Measurements from ENCODE around the gene POU2F3. TPM values are rescaled to one million over a fixed set of nuclear protein-coding genes. Genes with fewer than 3 reads are reported as not detected.
"Not testable (repeated sequence)": the region's sequence is repeated elsewhere in the genome, so short reads cannot be mapped to it uniquely, and the experiment has no call there.

The POU2F3 gene
- total RNA-seq, 1 donor from 2014 or later = not detected

GRCh38 chr11:120259988-120260565 is 20.1 kb downstream of the POU2F3 start:
- Mint-ChIP-seq H3K4me3 (no peak overlapping the region), H3K27me3 (peaks cover 72% of the 10 kb centered on the region), H3K27ac (no peak overlapping the region), H3K36me3 (ENCODE audit: low read depth) (no peaks in the 10 kb centered on the region), H3K4me1 (peaks cover 3% of the 10 kb centered on the region), H3K9me3 (no peaks in the 10 kb centered on the region)
- intact Hi-C loops (cut with micrococcal nuclease) = no loop called here
- DNase-seq = no peak

GRCh38 chr11:120260616-120261015 is 20.7 kb downstream of the POU2F3 start:
- no peaks in the 10 kb centered on the region for H3K9me3 Mint-ChIP-seq
- H3K36me3 Mint-ChIP-seq (ENCODE audit: low read depth) = no peaks in the 10 kb centered on the region
- no peaks in the 10 kb centered on the region for H3K4me1 Mint-ChIP-seq
- H3K27ac Mint-ChIP-seq = no peak overlapping the region
- no peak overlapping the region for H3K4me3 Mint-ChIP-seq
- no peak for DNase-seq
- H3K27me3 Mint-ChIP-seq = peaks cover 70% of the 10 kb centered on the region
- intact Hi-C loops (cut with micrococcal nuclease) = no loop called here

GRCh38 chr11:120261321-120261720 is 21.4 kb downstream of the POU2F3 start:
- Mint-ChIP-seq H3K9me3 (no peaks in the 10 kb centered on the region), H3K4me1 (no peaks in the 10 kb centered on the region), H3K4me3 (no peak overlapping the region), H3K27ac (no peak overlapping the region), H3K27me3 (peaks cover 70% of the 10 kb centered on the region), H3K36me3 (ENCODE audit: low read depth) (no peaks in the 10 kb centered on the region)
- no peak for DNase-seq
- intact Hi-C loops (cut with micrococcal nuclease) = no loop called here

GRCh38 chr11:120261931-120262330 is 22.0 kb downstream of the POU2F3 start:
- no peak overlapping the region for H3K4me3 Mint-ChIP-seq
- no peak overlapping the region for H3K27ac Mint-ChIP-seq
- intact Hi-C loops (cut with micrococcal nuclease) = no loop called here
- peaks cover 70% of the 10 kb centered on the region for H3K27me3 Mint-ChIP-seq
- no peak for DNase-seq
- no peaks in the 10 kb centered on the region for H3K36me3 Mint-ChIP-seq (ENCODE audit: low read depth)
- H3K4me1 Mint-ChIP-seq = no peaks in the 10 kb centered on the region
- no peaks in the 10 kb centered on the region for H3K9me3 Mint-ChIP-seq

GRCh38 chr11:120267319-120267718 is 27.4 kb downstream of the POU2F3 start:
- H3K9me3 Mint-ChIP-seq = no peaks in the 10 kb centered on the region
- intact Hi-C loops (cut with micrococcal nuclease) = no loop called here
- no peaks in the 10 kb centered on the region for H3K4me1 Mint-ChIP-seq
- peaks cover 46% of the 10 kb centered on the region for H3K27me3 Mint-ChIP-seq
- no peak overlapping the region for H3K27ac Mint-ChIP-seq
- DNase-seq = no peak
- no peaks in the 10 kb centered on the region for H3K36me3 Mint-ChIP-seq (ENCODE audit: low read depth)
- H3K4me3 Mint-ChIP-seq = no peak overlapping the region

GRCh38 chr11:120268686-120269085 is 28.7 kb downstream of the POU2F3 start:
- H3K27ac Mint-ChIP-seq = no peak overlapping the region
- H3K9me3 Mint-ChIP-seq = no peaks in the 10 kb centered on the region
- H3K4me1 Mint-ChIP-seq = peaks cover 3% of the 10 kb centered on the region
- H3K27me3 Mint-ChIP-seq = peaks cover 45% of the 10 kb centered on the region
- H3K4me3 Mint-ChIP-seq = no peak overlapping the region
- intact Hi-C loops (cut with micrococcal nuclease) = no loop called here
- DNase-seq = no peak
- no peaks in the 10 kb centered on the region for H3K36me3 Mint-ChIP-seq (ENCODE audit: low read depth)

- DNase-seq = no peak
- H3K4me3 Mint-ChIP-seq = no peak overlapping the region
- H3K27ac Mint-ChIP-seq = no peak overlapping the region
- no peaks in the 10 kb centered on the region for H3K9me3 Mint-ChIP-seq
- H3K4me1 Mint-ChIP-seq = peaks cover 3% of the 10 kb centered on the region
- H3K36me3 Mint-ChIP-seq (ENCODE audit: low read depth) = no peaks in the 10 kb centered on the region
- H3K27me3 Mint-ChIP-seq = peaks cover 45% of the 10 kb centered on the region
- intact Hi-C loops (cut with micrococcal nuclease) = no loop called here
These were observed 30.4 kb downstream of the POU2F3 start for GRCh38 chr11:120270386-120270785.

GRCh38 chr11:120271672-120272071 is 31.7 kb downstream of the POU2F3 start:
- intact Hi-C loops (cut with micrococcal nuclease) = no loop called here
- no peaks in the 10 kb centered on the region for H3K9me3 Mint-ChIP-seq
- H3K27me3 Mint-ChIP-seq = peaks cover 40% of the 10 kb centered on the region

GRCh38 chr11:120272303-120272702 is 32.4 kb downstream of the POU2F3 start:
- Mint-ChIP-seq H3K36me3 (ENCODE audit: low read depth) (no peaks in the 10 kb centered on the region), H3K9me3 (no peaks in the 10 kb centered on the region), H3K27ac (no peak overlapping the region), H3K4me3 (no peak overlapping the region), H3K4me1 (peaks cover 3% of the 10 kb centered on the region), H3K27me3 (peaks cover 35% of the 10 kb centered on the region)
- intact Hi-C loops (cut with micrococcal nuclease) = no loop called here
- no peak for DNase-seq

More at GRCh38 chr11:120271672-120272071, 31.7 kb downstream of the POU2F3 start:
- Mint-ChIP-seq H3K4me3 (no peak overlapping the region), H3K4me1 (peaks cover 3% of the 10 kb centered on the region), H3K36me3 (ENCODE audit: low read depth) (no peaks in the 10 kb centered on the region), H3K27ac (no peak overlapping the region)
- DNase-seq = no peak

GRCh38 chr11:120273432-120273831 is 33.5 kb downstream of the POU2F3 start:
- H3K4me1 Mint-ChIP-seq = peaks cover 3% of the 10 kb centered on the region
- DNase-seq = no peak
- no peaks in the 10 kb centered on the region for H3K36me3 Mint-ChIP-seq (ENCODE audit: low read depth)
- H3K27me3 Mint-ChIP-seq = peaks cover 37% of the 10 kb centered on the region
- H3K27ac Mint-ChIP-seq = no peak overlapping the region
- intact Hi-C loops (cut with micrococcal nuclease) = no loop called here
- H3K9me3 Mint-ChIP-seq = no peaks in the 10 kb centered on the region
- H3K4me3 Mint-ChIP-seq = no peak overlapping the region

- H3K4me1 Mint-ChIP-seq; DNase-seq; H3K36me3 Mint-ChIP-seq (ENCODE audit: low read depth); H3K9me3 Mint-ChIP-seq; intact Hi-C loops (cut with micrococcal nuclease); H3K4me3 Mint-ChIP-seq; H3K27ac Mint-ChIP-seq: not testable (repeated sequence)
- H3K27me3 Mint-ChIP-seq = peaks cover 39% of the 10 kb centered on the region
These were observed 34.0 kb downstream of the POU2F3 start for GRCh38 chr11:120273956-120274355.

- no peaks in the 10 kb centered on the region for H3K4me1 Mint-ChIP-seq
- H3K27ac Mint-ChIP-seq = no peak overlapping the region
- no peak overlapping the region for H3K4me3 Mint-ChIP-seq
- intact Hi-C loops (cut with micrococcal nuclease) = no loop called here
- no peak for DNase-seq
- H3K9me3 Mint-ChIP-seq = no peaks in the 10 kb centered on the region
- H3K27me3 Mint-ChIP-seq = peaks cover 35% of the 10 kb centered on the region
- no peaks in the 10 kb centered on the region for H3K36me3 Mint-ChIP-seq (ENCODE audit: low read depth)
These were observed 39.6 kb downstream of the POU2F3 start for GRCh38 chr11:120279502-120279901.

GRCh38 chr11:120280600-120281051 is 40.7 kb downstream of the POU2F3 start:
- Mint-ChIP-seq H3K4me3 (no peak overlapping the region), H3K27me3 (peaks cover 28% of the 10 kb centered on the region), H3K4me1 (no peaks in the 10 kb centered on the region), H3K9me3 (no peaks in the 10 kb centered on the region), H3K36me3 (ENCODE audit: low read depth) (no peaks in the 10 kb centered on the region), H3K27ac (no peak overlapping the region)
- DNase-seq = no peak
- intact Hi-C loops (cut with micrococcal nuclease) = no loop called here

GRCh38 chr11:120281143-120281795 is 41.3 kb downstream of the POU2F3 start:
- DNase-seq = no peak
- Mint-ChIP-seq H3K36me3 (ENCODE audit: low read depth) (no peaks in the 10 kb centered on the region), H3K9me3 (no peaks in the 10 kb centered on the region), H3K27me3 (peaks cover 22% of the 10 kb centered on the region), H3K27ac (no peak overlapping the region), H3K4me3 (no peak overlapping the region), H3K4me1 (no peaks in the 10 kb centered on the region)
- intact Hi-C loops (cut with micrococcal nuclease) = no loop called here

GRCh38 chr11:120283124-120283523 is 43.2 kb downstream of the POU2F3 start:
- no peak overlapping the region for H3K4me3 Mint-ChIP-seq
- intact Hi-C loops (cut with micrococcal nuclease) = no loop called here
- peaks cover 31% of the 10 kb centered on the region for H3K27me3 Mint-ChIP-seq
- H3K4me1 Mint-ChIP-seq = no peaks in the 10 kb centered on the region
- no peaks in the 10 kb centered on the region for H3K36me3 Mint-ChIP-seq (ENCODE audit: low read depth)
- DNase-seq = no peak
- H3K27ac Mint-ChIP-seq = no peak overlapping the region
- H3K9me3 Mint-ChIP-seq = no peaks in the 10 kb centered on the region

Measured in activated CD4-positive, alpha-beta T cell treated with anti-CD3 and anti-CD28 coated beads, Interleukin-2, amount 10 ng/mL, durations not matched to agents 24 days and 14 days (primary cell).